HG03460 (cell line): ENCODE measurements around the gene CYS1.
A peak's percentile ranks its signal among the peaks of the same experiment; 100 is the strongest.

Experiments
- ATAC-seq: cut with Tn5 transposase; IDR thresholded peaks from one replicate; pipeline ENCODE4 v1.9.1; 2021; ENCODE audit not compliant: unreplicated experiment

The CYS1 gene

GRCh38 chr2:10052216-10052615 lies 28.0 kb downstream of the CYS1 start:
- no peak for ATAC-seq

GRCh38 chr2:10048501-10049171 lies 31.6 kb downstream of the CYS1 start:
- no peak for ATAC-seq

- ATAC-seq, result no peak
These were observed 32.4 kb downstream of the CYS1 start for GRCh38 chr2:10047616-10048500.

- ATAC-seq, result no peak
These were observed 33.3 kb downstream of the CYS1 start for GRCh38 chr2:10046931-10047330.

GRCh38 chr2:10045561-10046355 lies 34.5 kb downstream of the CYS1 start:
- ATAC-seq, result no peak

GRCh38 chr2:10043906-10044601 lies 36.2 kb downstream of the CYS1 start:
- ATAC-seq, result peak; percentile 55

- ATAC-seq, result peak; percentile 65
These were observed 36.8 kb downstream of the CYS1 start, which contains the start of gene KLF11 for GRCh38 chr2:10043256-10043905. KLF11 (plus strand) TSS chr2:10043550; CDS start chr2:10043717, 167 bp downstream.

- ATAC-seq, result peak; percentile 3
These were observed 37.7 kb downstream of the CYS1 start for GRCh38 chr2:10042301-10043161.

GRCh38 chr2:10041711-10042110 lies 38.5 kb downstream of the CYS1 start:
- ATAC-seq, result no peak

GRCh38 chr2:10039658-10040410 lies 40.4 kb downstream of the CYS1 start:
- ATAC-seq, result no peak

GRCh38 chr2:10038716-10039115 lies 41.5 kb downstream of the CYS1 start:
- ATAC-seq, result no peak

- ATAC-seq, result no peak
These were observed 42.1 kb downstream of the CYS1 start for GRCh38 chr2:10038123-10038522.

- ATAC-seq, result no peak
These were observed 43.9 kb downstream of the CYS1 start for GRCh38 chr2:10036095-10036884.

GRCh38 chr2:10035633-10036032 lies 44.6 kb downstream of the CYS1 start:
- no peak for ATAC-seq

- ATAC-seq, result no peak
These were observed 45.2 kb downstream of the CYS1 start for GRCh38 chr2:10035053-10035422.

GRCh38 chr2:10034333-10035052 lies 45.7 kb downstream of the CYS1 start:
- no peak for ATAC-seq
